ENCODE results near the gene WBP2. TPM values are rescaled to one million over a fixed set of nuclear protein-coding genes. Genes with fewer than 3 reads are reported as not detected.

Gene WBP2
- total and polyA plus RNA-seq, 2 of the 13 experiments (the other 11 are each of a cell fraction or from before 2014, with no cell fraction given) = 29.2 to 29.5 TPM

- CTCF ChIA-PET (ENCODE audit: low intra/inter-chr PET ratio, low total read pairs) = interaction anchor here (1.1 kb wide), 1 partner anchor 23 kb away, joined by 3 read pairs; no protein-coding TSS in a partner anchor
- H3K79me2 ChIP-seq (ENCODE audit: insufficient read depth, low read length) = peaks cover 21% of the 10 kb centered on the region
- POLR2A ChIA-PET = interaction anchor here (0.5 to 13.8 kb wide), 15 partner anchors 11 to 134 kb away, joined by 4 to 454 read pairs (median 28); partner anchors contain the start of genes ACOX1, CDK3, GALK1 and MRPL38
- H3K4me1 ChIP-seq (ENCODE audit: insufficient read depth, low read length) = peaks cover 40% of the 10 kb centered on the region
- FAIRE-seq (peak; percentile 40), DNase-seq (ENCODE audit: low spot score) (peak; percentile 83), ATAC-seq (peak; percentile 54)
- peak within 1 kb of the TSS; percentile 71 to 84 (median 84) for H3K4me3 ChIP-seq (replicated peaks in 1 of 3; ENCODE audit: insufficient read depth in 1 of 3, low read depth in 2 of 3, low read length in 3 of 3)
- intact Hi-C loops (cut with micrococcal nuclease; ENCODE audit: unreplicated experiment) = no loop called here
- no TSS peak for BruUV-seq (replicated peaks)
- no peaks in the 10 kb centered on the region for H4K20me1 ChIP-seq (ENCODE audit: insufficient read depth, low read length)
- peaks cover 3 to 18% of the 10 kb centered on the region in 2 experiments; a peak in 4 of 5 replicates for H3K36me3 ChIP-seq (replicated peaks in 1 of 2; ENCODE audit: control insufficient read depth in 1 of 2, insufficient read depth in 2 of 2, low read length in 2 of 2)
- H3K27ac ChIP-seq (ENCODE audit: extremely low read length, insufficient read depth, low read length) = peak within 1 kb of the TSS; percentile 99
- H3K4me2 ChIP-seq (ENCODE audit: low read depth, low read length) = peak within 1 kb of the TSS; percentile 98
- in situ Hi-C loops (cut with HindIII; ENCODE audit: extremely low pct_ligation_motif_present, low pct_unique_long_range_greater_than_20kb) = no loop called here
- H3K9ac ChIP-seq (ENCODE audit: insufficient read depth, low read depth, low read length) = peak within 1 kb of the TSS; percentile 97
- no peak within 1 kb of the TSS for H2AFZ ChIP-seq (ENCODE audit: low read length)
- no peaks in the 10 kb centered on the region for H3K27me3 ChIP-seq (ENCODE audit: control insufficient read depth in 1 of 2, insufficient read depth in 2 of 2, low read length in 2 of 2)
- no peaks in the 10 kb centered on the region for H3K9me3 ChIP-seq (ENCODE audit: low read length)
- WGBS (ENCODE audit: low lambda C conversion rate) = 1% methylated on average over 43 of the region's 87 CpGs
- no peak for TF ChIP-seq ARID2 (CRISPR knock-in tag; IDR thresholded peaks at IDR 0.05; ENCODE audit: borderline replicate concordance)
- TF ChIP-seq TRIM22 (IDR thresholded peaks at IDR 0.05) = no peak
- TF ChIP-seq ATAD3A (CRISPR knock-in tag; IDR thresholded peaks at IDR 0.05) = no peak
- TF ChIP-seq, protein P1, sequence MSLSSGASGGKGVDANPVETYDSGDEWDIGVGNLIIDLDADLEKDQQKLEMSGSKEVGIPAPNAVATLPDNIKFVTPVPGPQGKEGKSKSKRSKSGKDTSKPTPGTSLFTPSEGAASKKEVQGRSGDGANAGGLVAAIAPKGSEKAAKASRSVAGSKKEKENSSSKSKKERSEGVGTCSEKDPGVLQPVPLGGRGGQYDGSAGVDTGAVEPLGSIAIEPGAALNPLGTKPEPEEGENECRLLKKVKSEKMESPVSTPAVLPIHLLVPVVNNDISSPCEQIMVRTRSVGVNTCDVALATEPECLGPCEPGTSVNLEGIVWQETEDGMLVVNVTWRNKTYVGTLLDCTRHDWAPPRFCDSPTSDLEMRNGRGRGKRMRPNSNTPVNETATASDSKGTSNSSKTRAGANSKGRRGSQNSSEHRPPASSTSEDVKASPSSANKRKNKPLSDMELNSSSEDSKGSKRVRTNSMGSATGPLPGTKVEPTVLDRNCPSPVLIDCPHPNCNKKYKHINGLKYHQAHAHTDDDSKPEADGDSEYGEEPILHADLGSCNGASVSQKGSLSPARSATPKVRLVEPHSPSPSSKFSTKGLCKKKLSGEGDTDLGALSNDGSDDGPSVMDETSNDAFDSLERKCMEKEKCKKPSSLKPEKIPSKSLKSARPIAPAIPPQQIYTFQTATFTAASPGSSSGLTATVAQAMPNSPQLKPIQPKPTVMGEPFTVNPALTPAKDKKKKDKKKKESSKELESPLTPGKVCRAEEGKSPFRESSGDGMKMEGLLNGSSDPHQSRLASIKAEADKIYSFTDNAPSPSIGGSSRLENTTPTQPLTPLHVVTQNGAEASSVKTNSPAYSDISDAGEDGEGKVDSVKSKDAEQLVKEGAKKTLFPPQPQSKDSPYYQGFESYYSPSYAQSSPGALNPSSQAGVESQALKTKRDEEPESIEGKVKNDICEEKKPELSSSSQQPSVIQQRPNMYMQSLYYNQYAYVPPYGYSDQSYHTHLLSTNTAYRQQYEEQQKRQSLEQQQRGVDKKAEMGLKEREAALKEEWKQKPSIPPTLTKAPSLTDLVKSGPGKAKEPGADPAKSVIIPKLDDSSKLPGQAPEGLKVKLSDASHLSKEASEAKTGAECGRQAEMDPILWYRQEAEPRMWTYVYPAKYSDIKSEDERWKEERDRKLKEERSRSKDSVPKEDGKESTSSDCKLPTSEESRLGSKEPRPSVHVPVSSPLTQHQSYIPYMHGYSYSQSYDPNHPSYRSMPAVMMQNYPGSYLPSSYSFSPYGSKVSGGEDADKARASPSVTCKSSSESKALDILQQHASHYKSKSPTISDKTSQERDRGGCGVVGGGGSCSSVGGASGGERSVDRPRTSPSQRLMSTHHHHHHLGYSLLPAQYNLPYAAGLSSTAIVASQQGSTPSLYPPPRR (CRISPR knock-in tag; IDR thresholded peaks at IDR 0.05; ENCODE audit: borderline replicate concordance) = peak; percentile 68; the same call in 1 of the 2 replicates
- TF ChIP-seq, protein P2, sequence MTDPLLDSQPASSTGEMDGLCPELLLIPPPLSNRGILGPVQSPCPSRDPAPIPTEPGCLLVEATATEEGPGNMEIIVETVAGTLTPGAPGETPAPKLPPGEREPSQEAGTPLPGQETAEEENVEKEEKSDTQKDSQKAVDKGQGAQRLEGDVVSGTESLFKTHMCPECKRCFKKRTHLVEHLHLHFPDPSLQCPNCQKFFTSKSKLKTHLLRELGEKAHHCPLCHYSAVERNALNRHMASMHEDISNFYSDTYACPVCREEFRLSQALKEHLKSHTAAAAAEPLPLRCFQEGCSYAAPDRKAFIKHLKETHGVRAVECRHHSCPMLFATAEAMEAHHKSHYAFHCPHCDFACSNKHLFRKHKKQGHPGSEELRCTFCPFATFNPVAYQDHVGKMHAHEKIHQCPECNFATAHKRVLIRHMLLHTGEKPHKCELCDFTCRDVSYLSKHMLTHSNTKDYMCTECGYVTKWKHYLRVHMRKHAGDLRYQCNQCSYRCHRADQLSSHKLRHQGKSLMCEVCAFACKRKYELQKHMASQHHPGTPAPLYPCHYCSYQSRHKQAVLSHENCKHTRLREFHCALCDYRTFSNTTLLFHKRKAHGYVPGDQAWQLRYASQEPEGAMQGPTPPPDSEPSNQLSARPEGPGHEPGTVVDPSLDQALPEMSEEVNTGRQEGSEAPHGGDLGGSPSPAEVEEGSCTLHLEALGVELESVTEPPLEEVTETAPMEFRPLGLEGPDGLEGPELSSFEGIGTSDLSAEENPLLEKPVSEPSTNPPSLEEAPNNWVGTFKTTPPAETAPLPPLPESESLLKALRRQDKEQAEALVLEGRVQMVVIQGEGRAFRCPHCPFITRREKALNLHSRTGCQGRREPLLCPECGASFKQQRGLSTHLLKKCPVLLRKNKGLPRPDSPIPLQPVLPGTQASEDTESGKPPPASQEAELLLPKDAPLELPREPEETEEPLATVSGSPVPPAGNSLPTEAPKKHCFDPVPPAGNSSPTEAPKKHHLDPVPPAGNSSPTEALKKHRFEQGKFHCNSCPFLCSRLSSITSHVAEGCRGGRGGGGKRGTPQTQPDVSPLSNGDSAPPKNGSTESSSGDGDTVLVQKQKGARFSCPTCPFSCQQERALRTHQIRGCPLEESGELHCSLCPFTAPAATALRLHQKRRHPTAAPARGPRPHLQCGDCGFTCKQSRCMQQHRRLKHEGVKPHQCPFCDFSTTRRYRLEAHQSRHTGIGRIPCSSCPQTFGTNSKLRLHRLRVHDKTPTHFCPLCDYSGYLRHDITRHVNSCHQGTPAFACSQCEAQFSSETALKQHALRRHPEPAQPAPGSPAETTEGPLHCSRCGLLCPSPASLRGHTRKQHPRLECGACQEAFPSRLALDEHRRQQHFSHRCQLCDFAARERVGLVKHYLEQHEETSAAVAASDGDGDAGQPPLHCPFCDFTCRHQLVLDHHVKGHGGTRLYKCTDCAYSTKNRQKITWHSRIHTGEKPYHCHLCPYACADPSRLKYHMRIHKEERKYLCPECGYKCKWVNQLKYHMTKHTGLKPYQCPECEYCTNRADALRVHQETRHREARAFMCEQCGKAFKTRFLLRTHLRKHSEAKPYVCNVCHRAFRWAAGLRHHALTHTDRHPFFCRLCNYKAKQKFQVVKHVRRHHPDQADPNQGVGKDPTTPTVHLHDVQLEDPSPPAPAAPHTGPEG (CRISPR knock-in tag; IDR thresholded peaks at IDR 0.05) = no peak; the same call in 1 of the 2 replicates
- peak; percentile 60; the same call in 1 of the 2 replicates for TF ChIP-seq ZFP1 (CRISPR knock-in tag; IDR thresholded peaks at IDR 0.05)
- TF ChIP-seq FOXK2 (IDR thresholded peaks at IDR 0.05) = no peak
- TF ChIP-seq MLLT10 (CRISPR knock-in tag; IDR thresholded peaks at IDR 0.05) = no peak
- TF ChIP-seq RXRB (CRISPR knock-in tag; IDR thresholded peaks at IDR 0.05; ENCODE audit: borderline replicate concordance) = peak; percentile 49
- TF ChIP-seq ZFP36L1 (CRISPR knock-in tag; IDR thresholded peaks at IDR 0.05) = no peak; the same call in 1 of the 2 replicates
- TF ChIP-seq ZNF567 (CRISPR knock-in tag; IDR thresholded peaks at IDR 0.05; ENCODE audit: borderline replicate concordance) = no peak
Observed at GRCh38 chr17:75878174-75878998, 23.3 kb upstream of the WBP2 start, which contains the start of gene TRIM47. Gene TRIM47 (minus strand): TSS chr17:75878581. CDS start chr17:75878548, 33 bp downstream.

All from HepG2 (cell line).